CD4-positive, CD25-positive, alpha-beta regulatory T cell (primary cell): ENCODE measurements around the gene MX1. TPM values are rescaled to one million over a fixed set of nuclear protein-coding genes. Genes with fewer than 3 reads are reported as not detected.
A peak's percentile ranks its signal among the peaks of the same experiment; 100 is the strongest.

Experiments used
- ATAC-seq, 2 donors: fragments of 150-1000 bp; cut with Tn5 transposase; one replicate each; pipeline ENCODE4 v1.10.0; 2021; ENCODE audit warnings: low read depth in 2 of 2, moderate number of reproducible peaks in 2 of 2, moderate library complexity in 1 of 2
- DNase-seq, 3 donors: peaks; one replicate each; pipeline versions ENCODE4 v3.0.0 to v3.0.0-alpha.2; 2012 to 2022; ENCODE audit warnings: mixed read lengths in 1 of 3
- H3K27ac ChIP-seq: one replicate; pipeline ENCODE4 v1.7.0; 2013; ENCODE audit warnings: mild to moderate bottlenecking, low read length; ENCODE audit not compliant: insufficient read depth, poor library complexity, severe bottlenecking
- H3K27me3 ChIP-seq: one replicate; pipeline ENCODE4 v1.7.0; 2013; ENCODE audit warnings: low read length; ENCODE audit not compliant: control insufficient read depth, insufficient read depth
- H3K36me3 ChIP-seq: one replicate; pipeline ENCODE4 v1.7.0; 2013; ENCODE audit warnings: mild to moderate bottlenecking, low read length, moderate library complexity; ENCODE audit not compliant: control insufficient read depth, insufficient read depth
- H3K4me1 ChIP-seq: 2 replicates; pipeline ENCODE4 v1.7.0; 2013; ENCODE audit warnings: mild to moderate bottlenecking, low read length; ENCODE audit not compliant: insufficient read depth, control insufficient read depth, poor library complexity, severe bottlenecking
- H3K4me3 ChIP-seq: one replicate; pipeline ENCODE4 v1.7.0; 2013; ENCODE audit warnings: low read depth, mild to moderate bottlenecking, low read length, moderate library complexity
- H3K9me3 ChIP-seq, 2 experiments: 1 replicate in 1 of 2; 2 replicates in 1 of 2; pipeline ENCODE4 v1.7.0; 2013; ENCODE audit warnings: low read length in 2 of 2, mild to moderate bottlenecking in 1 of 2, moderate library complexity in 1 of 2; ENCODE audit not compliant: control insufficient read depth in 2 of 2
- H3K27ac Mint-ChIP-seq, 3 donors: one replicate each; pipeline ENCODE4 v1.8.0; 2020 to 2022; ENCODE audit warnings: mild to moderate bottlenecking in 3 of 3, mixed read lengths in 3 of 3, moderate library complexity in 2 of 3
- H3K27me3 Mint-ChIP-seq: one replicate; pipeline ENCODE4 v1.8.0; 2022; ENCODE audit warnings: mild to moderate bottlenecking, mixed read lengths
- H3K36me3 Mint-ChIP-seq: one replicate; pipeline ENCODE4 v1.8.0; 2020; ENCODE audit warnings: mixed read lengths
- H3K4me1 Mint-ChIP-seq, 4 donors: one replicate each; pipeline ENCODE4 v1.8.0; 2020 to 2022; ENCODE audit warnings: mixed read lengths in 4 of 4, mild to moderate bottlenecking in 1 of 4
- H3K4me3 Mint-ChIP-seq, 4 donors: one replicate each; pipeline ENCODE4 v1.8.0; 2020 to 2022; ENCODE audit warnings: mild to moderate bottlenecking in 4 of 4, mixed read lengths in 4 of 4, moderate library complexity in 3 of 4
- H3K9me3 Mint-ChIP-seq, 7 donors: one replicate each; pipeline ENCODE4 v1.8.0; 2020 to 2022; ENCODE audit warnings: mixed read lengths in 7 of 7, mild to moderate bottlenecking in 3 of 7, moderate library complexity in 2 of 7
- polyA plus RNA-seq, 4 donors: library from polyadenylated mRNA; unstranded; fragments of 300-500 nt; fragmentation: Illumina TruSeq; gene quantifications; one replicate each; pipeline ENCODE4 v1.2.3, GENCODE V29; 2021
- total RNA-seq: library from RNA; stranded (reverse); gene quantifications from one replicate; pipeline ENCODE4 v1.2.3, GENCODE V29; 2022

MX1 gene
- total and polyA plus RNA-seq, 5 donors from 2014 or later, result 82.5 to 137 (median 95.2) TPM

- H3K4me3 ChIP-seq, result no peak overlapping the region
- peaks cover 86% of the 10 kb centered on the region for H3K36me3 ChIP-seq
- H3K36me3 Mint-ChIP-seq, result peaks cover 75% of the 10 kb centered on the region
- ATAC-seq (no peak), DNase-seq (no peak)
- H3K9me3 Mint-ChIP-seq, result no peaks in the 10 kb centered on the region
- no peaks in the 10 kb centered on the region for H3K9me3 ChIP-seq
- H3K27ac Mint-ChIP-seq, result peak overlapping the region in 1 of 3 donors; percentile 85
- peaks cover 0 to 1% (median 0%) of the 10 kb centered on the region in 4 donors for H3K4me1 Mint-ChIP-seq
- no peaks in the 10 kb centered on the region for H3K27me3 Mint-ChIP-seq
- no peaks in the 10 kb centered on the region for H3K4me1 ChIP-seq
- H3K27me3 ChIP-seq, result no peaks in the 10 kb centered on the region
- no peak overlapping the region for H3K4me3 Mint-ChIP-seq
- no peak overlapping the region for H3K27ac ChIP-seq
Observed at GRCh38 chr21:41444703-41445464, 18.8 kb downstream of the MX1 start.

GRCh38 chr21:41445465-41445862 is 19.4 kb downstream of the MX1 start:
- Mint-ChIP-seq H3K9me3 (no peaks in the 10 kb centered on the region), H3K4me3 (no peak overlapping the region), H3K27me3 (no peaks in the 10 kb centered on the region), H3K27ac (peak overlapping the region in 1 of 3 donors; percentile 85), H3K36me3 (peaks cover 74% of the 10 kb centered on the region), H3K4me1 (peaks cover 0 to 3% (median 0%) of the 10 kb centered on the region in 4 donors)
- H3K4me1 ChIP-seq, result no peaks in the 10 kb centered on the region
- ATAC-seq, result no peak
- H3K27me3 ChIP-seq, result no peaks in the 10 kb centered on the region
- peaks cover 84% of the 10 kb centered on the region for H3K36me3 ChIP-seq
- no peak for DNase-seq
- no peak overlapping the region for H3K4me3 ChIP-seq
- no peak overlapping the region for H3K27ac ChIP-seq
- no peaks in the 10 kb centered on the region for H3K9me3 ChIP-seq

GRCh38 chr21:41446586-41446985 is 20.5 kb downstream of the MX1 start:
- no peak overlapping the region for H3K4me3 Mint-ChIP-seq
- H3K9me3 Mint-ChIP-seq, result no peaks in the 10 kb centered on the region
- no peaks in the 10 kb centered on the region for H3K9me3 ChIP-seq
- DNase-seq (no peak), ATAC-seq (no peak)
- peak overlapping the region in 1 of 3 donors; percentile 55 for H3K27ac Mint-ChIP-seq
- peaks cover 0 to 3% (median 0%) of the 10 kb centered on the region in 4 donors for H3K4me1 Mint-ChIP-seq
- no peaks in the 10 kb centered on the region for H3K27me3 Mint-ChIP-seq
- H3K27ac ChIP-seq, result no peak overlapping the region
- H3K36me3 Mint-ChIP-seq, result peaks cover 79% of the 10 kb centered on the region
- H3K4me3 ChIP-seq, result no peak overlapping the region
- no peaks in the 10 kb centered on the region for H3K27me3 ChIP-seq
- no peaks in the 10 kb centered on the region for H3K4me1 ChIP-seq
- peaks cover 82% of the 10 kb centered on the region for H3K36me3 ChIP-seq

GRCh38 chr21:41447356-41447755 is 21.3 kb downstream of the MX1 start:
- Mint-ChIP-seq H3K4me3 (no peak overlapping the region), H3K9me3 (no peaks in the 10 kb centered on the region), H3K4me1 (peaks cover 0 to 3% (median 0%) of the 10 kb centered on the region in 4 donors), H3K27ac (peak overlapping the region in 1 of 3 donors; percentile 74), H3K36me3 (peaks cover 79% of the 10 kb centered on the region), H3K27me3 (no peaks in the 10 kb centered on the region)
- Histone ChIP-seq H3K27me3 (no peaks in the 10 kb centered on the region), H3K9me3 (no peaks in the 10 kb centered on the region), H3K27ac (no peak overlapping the region), H3K36me3 (peaks cover 82% of the 10 kb centered on the region), H3K4me3 (no peak overlapping the region), H3K4me1 (no peaks in the 10 kb centered on the region)
- DNase-seq (no peak), ATAC-seq (no peak)

- Mint-ChIP-seq H3K9me3 (no peaks in the 10 kb centered on the region), H3K36me3 (peaks cover 77% of the 10 kb centered on the region), H3K4me3 (no peak overlapping the region), H3K27ac (peak overlapping the region in 1 of 3 donors; percentile 12), H3K4me1 (peaks cover 0 to 6% (median 2%) of the 10 kb centered on the region in 4 donors), H3K27me3 (no peaks in the 10 kb centered on the region)
- Histone ChIP-seq H3K36me3 (peaks cover 86% of the 10 kb centered on the region), H3K4me1 (no peaks in the 10 kb centered on the region), H3K27ac (no peak overlapping the region), H3K9me3 (no peaks in the 10 kb centered on the region), H3K27me3 (no peaks in the 10 kb centered on the region), H3K4me3 (no peak overlapping the region)
- DNase-seq (no peak), ATAC-seq (peak in 1 of 2 donors; percentile 5)
Observed at GRCh38 chr21:41449613-41450012, 23.6 kb downstream of the MX1 start.

GRCh38 chr21:41451753-41452676 is 26.0 kb downstream of the MX1 start:
- Mint-ChIP-seq H3K4me3 (no peak overlapping the region), H3K9me3 (no peaks in the 10 kb centered on the region), H3K36me3 (peaks cover 70% of the 10 kb centered on the region), H3K27ac (peak overlapping the region in 1 of 3 donors; percentile 20), H3K4me1 (peaks cover 0 to 10% (median 2%) of the 10 kb centered on the region in 4 donors), H3K27me3 (no peaks in the 10 kb centered on the region)
- ATAC-seq (no peak), DNase-seq (no peak)
- H3K9me3 ChIP-seq, result no peaks in the 10 kb centered on the region
- H3K4me3 ChIP-seq, result no peak overlapping the region
- no peaks in the 10 kb centered on the region for H3K27me3 ChIP-seq
- H3K36me3 ChIP-seq, result peaks cover 79% of the 10 kb centered on the region
- H3K27ac ChIP-seq, result no peak overlapping the region
- no peaks in the 10 kb centered on the region for H3K4me1 ChIP-seq

- no peaks in the 10 kb centered on the region for H3K4me1 ChIP-seq
- H3K4me1 Mint-ChIP-seq, result peaks cover 0 to 12% (median 2%) of the 10 kb centered on the region in 4 donors
- DNase-seq (no peak), ATAC-seq (no peak)
- no peaks in the 10 kb centered on the region for H3K27me3 Mint-ChIP-seq
- H3K36me3 Mint-ChIP-seq, result peaks cover 71% of the 10 kb centered on the region
- no peak overlapping the region for H3K4me3 ChIP-seq
- H3K27ac ChIP-seq, result no peak overlapping the region
- peaks cover 80% of the 10 kb centered on the region for H3K36me3 ChIP-seq
- no peaks in the 10 kb centered on the region for H3K27me3 ChIP-seq
- no peak overlapping the region for H3K4me3 Mint-ChIP-seq
- H3K27ac Mint-ChIP-seq, result peak overlapping the region in 2 of 3 donors; percentile 68 to 80
- no peaks in the 10 kb centered on the region for H3K9me3 ChIP-seq
- H3K9me3 Mint-ChIP-seq, result no peaks in the 10 kb centered on the region
Observed at GRCh38 chr21:41453198-41453597, 27.2 kb downstream of the MX1 start.
